AG09319 (cell line): ENCODE measurements around the gene HCN3.

Source experiments
- DNase-seq: peaks from one replicate; pipeline ENCODE4 v3.0.0-alpha.2; 2010; ENCODE audit warnings: low read depth; ENCODE audit errors: extremely low read depth
- CTCF ChIP-seq: IDR thresholded peaks from 2 replicates; pipeline ENCODE4 v1.5.1; 2011; ENCODE audit warnings: low read depth, mild to moderate bottlenecking, inconsistent platforms, low read length, moderate library complexity

HCN3 gene

DNA sequence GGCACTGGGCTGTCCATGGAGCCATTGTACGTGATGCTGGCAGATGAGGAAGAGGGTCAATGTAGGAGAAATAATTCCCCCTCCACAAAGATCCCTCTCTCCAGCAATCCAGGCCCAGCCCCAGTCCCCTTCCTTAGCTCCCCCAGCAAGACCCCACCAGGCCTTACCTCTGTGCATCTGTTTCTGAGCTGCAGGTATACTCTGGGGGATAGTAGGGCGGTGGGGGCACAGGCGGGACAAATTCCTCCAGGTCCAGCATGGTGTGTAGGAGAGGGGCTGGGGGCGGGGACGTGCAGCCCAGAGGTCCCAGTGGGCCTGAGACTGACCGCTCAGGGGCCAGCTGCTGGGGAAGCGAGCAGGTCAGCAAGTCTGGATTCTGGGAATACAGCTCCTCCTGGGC lies 25.7 kb upstream of the HCN3 start:
- no peak for TF ChIP-seq CTCF
- no peak for DNase-seq

DNA sequence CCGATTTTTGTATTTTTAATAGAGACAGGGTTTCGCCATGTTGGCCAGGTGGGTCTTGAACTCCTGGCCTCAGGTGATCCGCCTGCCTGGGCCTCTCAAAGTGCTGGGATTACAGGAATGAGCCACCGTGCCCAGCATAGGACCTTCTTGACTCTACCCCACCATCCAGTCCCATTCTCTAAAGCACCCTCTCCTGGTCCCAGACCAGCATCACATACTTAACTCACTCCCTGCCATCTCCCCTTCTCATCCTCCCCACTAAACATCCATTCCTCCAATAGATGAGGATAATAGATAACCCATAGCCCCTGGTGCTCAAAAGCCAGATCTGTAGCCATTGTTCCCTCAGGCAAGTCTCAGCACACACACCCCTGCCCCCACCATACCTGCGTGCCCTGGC lies 24.1 kb upstream of the HCN3 start:
- no peak; the same call in 1 of the 2 replicates for TF ChIP-seq CTCF
- DNase-seq = no peak

DNA sequence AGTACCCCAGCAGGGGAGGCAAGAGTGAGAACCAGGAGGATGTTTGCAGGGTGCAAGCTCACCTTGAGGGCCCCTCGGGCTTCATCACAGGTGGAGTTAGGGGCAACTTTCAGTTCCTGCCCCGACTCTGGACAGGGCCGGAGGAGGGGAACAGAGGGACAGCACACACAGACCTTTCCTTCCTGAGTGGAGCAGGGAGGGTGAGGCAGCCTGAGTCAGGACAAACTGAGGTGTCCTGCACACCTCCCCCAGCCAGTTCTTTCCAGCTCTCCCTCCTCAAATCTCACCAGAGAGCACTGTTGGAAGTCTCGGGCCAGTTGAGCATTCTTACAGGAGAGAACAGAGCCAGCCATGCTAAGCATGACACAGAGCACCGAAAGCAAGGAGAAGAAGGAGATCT lies 23.5 kb upstream of the HCN3 start:
- DNase-seq = no peak
- TF ChIP-seq CTCF = no peak

DNA sequence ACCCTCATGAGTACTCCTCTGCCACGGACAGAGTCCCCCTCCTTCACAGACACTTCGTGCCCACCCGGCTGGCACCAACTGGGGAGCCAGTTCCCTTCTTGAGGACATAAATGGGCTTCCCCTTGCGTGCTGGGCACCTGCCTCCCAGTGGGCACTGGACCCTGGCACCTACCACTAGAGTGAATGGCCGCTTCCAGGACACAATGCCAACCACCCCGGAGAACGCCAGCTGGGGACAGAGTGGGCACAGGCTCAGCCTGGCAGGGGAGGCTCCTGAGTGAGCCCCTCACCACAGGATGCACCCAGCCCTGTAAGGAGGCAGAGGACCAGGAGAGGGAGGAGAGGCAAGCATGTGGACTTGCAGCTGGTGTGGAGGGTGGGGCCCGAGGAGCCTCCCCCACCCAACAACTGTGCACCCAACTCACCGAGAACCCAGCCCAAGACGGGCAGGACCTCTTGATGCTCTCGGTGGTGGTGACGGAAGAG lies 23.0 kb upstream of the HCN3 start:
- TF ChIP-seq CTCF = no peak
- no peak for DNase-seq

DNA sequence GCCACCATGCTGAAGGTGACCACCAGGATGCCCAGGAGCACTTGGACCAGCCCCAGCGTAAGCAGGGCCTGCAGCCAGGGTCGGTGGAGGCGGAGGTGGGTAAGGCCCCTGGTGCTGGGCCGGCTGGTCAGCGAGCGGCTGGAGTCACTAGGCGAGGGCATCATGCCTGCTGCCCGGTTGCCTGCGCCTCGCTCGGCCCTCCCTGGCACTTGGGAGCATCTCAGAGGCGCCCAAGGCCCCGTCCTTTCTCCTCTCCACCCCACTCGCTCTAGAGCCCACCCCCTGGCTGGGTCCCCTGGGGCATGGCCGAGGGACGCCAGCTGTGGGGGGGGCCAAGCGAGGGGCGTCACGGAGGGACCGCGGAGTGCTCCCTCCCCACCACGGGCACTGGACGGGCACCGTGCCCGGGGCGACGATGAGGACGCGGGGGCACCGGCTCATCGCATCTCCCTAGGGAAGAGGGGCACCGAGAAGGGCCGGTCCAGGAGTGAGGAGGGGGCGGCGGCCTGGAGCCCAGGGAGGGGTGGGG lies 22.5 kb upstream of the HCN3 start:
- no peak for DNase-seq
- TF ChIP-seq CTCF = no peak

DNA sequence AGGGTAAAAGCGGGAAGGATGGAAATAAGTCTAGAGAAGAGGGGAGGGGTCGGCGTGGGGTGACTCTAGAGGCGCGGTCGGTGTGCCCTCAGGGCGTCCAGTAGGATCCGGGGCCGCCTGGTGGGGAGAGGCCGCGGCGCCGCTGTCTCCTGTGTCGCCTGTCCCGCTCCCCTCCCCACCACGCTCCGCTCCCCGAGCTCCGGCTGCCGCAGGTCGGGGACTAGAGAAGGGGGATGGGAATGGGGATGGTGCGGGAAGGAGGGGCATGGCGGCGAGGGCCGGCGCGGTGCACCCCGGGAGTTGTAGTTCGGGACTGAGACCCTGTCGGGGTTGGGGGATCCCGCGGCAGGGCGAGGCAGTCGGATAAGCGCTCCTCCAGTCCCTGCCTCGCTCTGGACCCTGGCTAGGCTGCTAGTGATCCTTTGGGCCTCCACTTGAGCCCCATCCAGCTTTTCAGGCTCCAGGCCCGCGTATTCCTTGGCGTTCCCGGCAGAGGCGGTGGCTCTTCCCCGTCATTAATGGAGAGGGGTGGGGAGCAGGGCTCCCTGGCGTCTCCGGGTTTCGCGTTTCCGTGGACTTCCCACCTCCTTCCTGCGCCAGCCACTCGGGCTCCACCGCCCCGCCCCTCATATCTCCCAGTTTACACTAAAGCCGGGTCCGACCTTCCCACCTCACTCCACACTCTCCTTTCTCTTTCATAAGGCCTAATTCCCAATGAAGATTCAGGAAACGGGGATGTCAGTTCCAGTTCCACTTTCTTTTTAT lies 21.8 kb upstream of the HCN3 start, which contains the start of gene ENTREP3:
Gene ENTREP3, minus strand, starts transcription at position 241 of the 765 bp plus-strand sequence. CDS start 606 bp downstream, outside the sequence.
- DNase-seq = peak; percentile 57
- no peak for TF ChIP-seq CTCF

DNA sequence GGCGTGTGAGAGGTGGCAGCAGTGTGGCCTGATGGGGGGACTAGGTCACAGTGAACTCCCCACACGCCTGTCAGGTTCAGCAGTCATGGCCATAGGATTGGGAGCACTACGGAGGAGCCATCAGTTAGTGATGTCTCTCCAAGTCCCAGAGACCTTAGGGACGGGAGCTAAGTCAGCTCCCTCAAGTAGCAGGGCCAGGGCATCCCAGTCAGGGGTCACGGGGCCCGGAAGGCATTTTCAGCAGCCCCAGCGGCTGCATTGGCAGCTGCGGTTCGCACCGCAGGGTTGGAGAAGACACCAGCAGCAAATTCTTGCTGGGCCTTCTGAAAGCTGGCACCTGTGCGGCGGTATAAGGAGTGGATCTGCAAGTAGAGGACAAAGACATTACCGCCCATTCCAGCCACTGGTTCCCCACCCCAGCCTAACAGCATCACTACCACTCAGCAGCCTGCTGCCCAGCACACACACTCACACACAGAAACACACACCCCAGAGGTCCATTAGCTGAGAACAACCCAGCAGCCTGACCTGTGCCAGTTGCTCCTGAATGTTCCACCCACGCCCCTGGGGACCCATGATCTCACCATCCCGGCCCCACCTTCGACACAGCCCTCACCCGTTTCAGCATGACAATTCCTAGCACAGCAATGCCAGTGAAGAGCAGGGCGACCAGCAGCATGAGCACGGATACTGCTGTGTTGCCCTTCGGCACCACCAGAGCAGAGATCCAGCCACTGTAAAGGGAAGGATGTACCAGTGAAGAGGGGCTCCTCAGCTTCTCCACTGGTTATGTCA lies 21.0 kb upstream of the HCN3 start:
- no peak for DNase-seq
- no peak for TF ChIP-seq CTCF
